Measurements from ENCODE around the gene ODAD3. TPM values are rescaled to one million over a fixed set of nuclear protein-coding genes. Genes with fewer than 3 reads are reported as not detected.

Gene ODAD3
- total and polyA plus RNA-seq, 2 of the 13 experiments (the other 11 are each of a cell fraction or from before 2014, with no cell fraction given) = 0.04 to 0.08 TPM

GRCh38 chr19:11375143-11375948, 59.6 kb downstream of the ODAD3 start (continued):
- peak; percentile 43; the same call in 1 of the 2 replicates for TF ChIP-seq PRMT3 (CRISPR knock-in tag; IDR thresholded peaks at IDR 0.05; ENCODE audit: borderline replicate concordance, low read depth)
- peak; percentile 70 for TF ChIP-seq UBTF (CRISPR knock-in tag; IDR thresholded peaks at IDR 0.05)
- TF ChIP-seq NR1H2 (CRISPR knock-in tag; IDR thresholded peaks at IDR 0.05; ENCODE audit: borderline replicate concordance, low read depth) = no peak
- no peak for TF ChIP-seq HMGA1 (CRISPR knock-in tag; conservative IDR thresholded peaks at IDR 0.05)
- TF ChIP-seq GABPB1 (CRISPR knock-in tag; IDR thresholded peaks at IDR 0.05) = no peak; the same call in 1 of the 2 replicates
- TF ChIP-seq FIP1L1 (IDR thresholded peaks at IDR 0.05; ENCODE audit: borderline replicate concordance, insufficient read depth, low read depth, low read length) = no peak
- no peak for TF ChIP-seq NFYB (CRISPR knock-in tag; IDR thresholded peaks at IDR 0.05)
- TF ChIP-seq ZNF275 (CRISPR knock-in tag; IDR thresholded peaks at IDR 0.05; ENCODE audit: borderline replicate concordance) = 0 out of 2 replicates have a peak, but pooled peaks have one; percentile 12
- TF ChIP-seq AGO2 (optimal IDR thresholded peaks at IDR 0.05; ENCODE audit: low read depth, low read length) = peak; percentile 58
- no peak for TF ChIP-seq ZBTB10 (CRISPR knock-in tag; IDR thresholded peaks at IDR 0.05; ENCODE audit: borderline replicate concordance)
- no peak for TF ChIP-seq ZNF543 (CRISPR knock-in tag; IDR thresholded peaks at IDR 0.05)
- TF ChIP-seq RARG (CRISPR knock-in tag; IDR thresholded peaks at IDR 0.05; ENCODE audit: low read depth) = peak; percentile 66; the same call in 1 of the 2 replicates
- TF ChIP-seq WIZ (CRISPR knock-in tag; IDR thresholded peaks at IDR 0.05) = 0 out of 2 replicates have a peak, but pooled peaks have one; percentile 52
- no peak for TF ChIP-seq SNAPC5 (CRISPR knock-in tag; IDR thresholded peaks at IDR 0.05; ENCODE audit: borderline replicate concordance)
- TF ChIP-seq ZC3H4 (CRISPR knock-in tag; IDR thresholded peaks at IDR 0.05; ENCODE audit: borderline replicate concordance) = no peak
- TF ChIP-seq ZNF781 (CRISPR knock-in tag; IDR thresholded peaks at IDR 0.05; ENCODE audit: borderline replicate concordance, not compliant biosample characterization) = peak; percentile 20
- TF ChIP-seq ZNF891 (CRISPR knock-in tag; IDR thresholded peaks at IDR 0.05) = peak; percentile 23; the same call in 1 of the 2 replicates
- TF ChIP-seq DMTF1 (CRISPR knock-in tag; IDR thresholded peaks at IDR 0.05) = peak; percentile 65; the same call in 1 of the 2 replicates
- peak; percentile 80; the same call in 1 of the 2 replicates for TF ChIP-seq ZSCAN31 (CRISPR knock-in tag; IDR thresholded peaks at IDR 0.05; ENCODE audit: low read depth)
